Mucosa of rectum (tissue), 2 donors: ENCODE data around the gene IMPA2.
"Not testable (repeated sequence)": the region's sequence is repeated elsewhere in the genome, so short reads cannot be mapped to it uniquely, and the experiment has no call there.

Experiments
- H3K27ac ChIP-seq, 2 donors: one replicate each; pipeline ENCODE4 v1.7.0; 2013; ENCODE audit warnings: inconsistent platforms in 2 of 2, low read depth in 2 of 2, low read length in 2 of 2
- H3K27me3 ChIP-seq, 2 donors: one replicate each; pipeline ENCODE4 v1.7.0; 2013; ENCODE audit warnings: low read length in 2 of 2; ENCODE audit not compliant: control insufficient read depth in 2 of 2, insufficient read depth in 2 of 2
- H3K36me3 ChIP-seq, 2 donors: one replicate each; pipeline ENCODE4 v1.7.0; 2013; ENCODE audit warnings: low read length in 2 of 2; ENCODE audit not compliant: control insufficient read depth in 2 of 2, insufficient read depth in 2 of 2
- H3K4me1 ChIP-seq, 2 donors: one replicate each; pipeline ENCODE4 v1.7.0; 2013; ENCODE audit warnings: low read length in 2 of 2, mild to moderate bottlenecking in 1 of 2; ENCODE audit not compliant: control insufficient read depth in 2 of 2, insufficient read depth in 2 of 2
- H3K4me3 ChIP-seq, 2 donors: one replicate each; pipeline ENCODE4 v1.7.0; 2013; ENCODE audit warnings: low read length in 2 of 2
- H3K9ac ChIP-seq, 2 donors: one replicate each; pipeline ENCODE4 v1.7.0; 2013; ENCODE audit warnings: low read length in 2 of 2, low read depth in 1 of 2, mild to moderate bottlenecking in 1 of 2
- H3K9me3 ChIP-seq, 2 donors: one replicate each; pipeline ENCODE4 v1.7.0; 2013; ENCODE audit warnings: low read length in 2 of 2; ENCODE audit not compliant: control insufficient read depth in 2 of 2
- donor health status: healthy.
- donor health status: Normal muscosa, but diverticular disease.

The IMPA2 gene

GRCh38 chr18:11960743-11961380 lies 20.4 kb upstream of the IMPA2 start:
- Histone ChIP-seq H3K27me3 (no peaks in the 10 kb centered on the region), H3K9ac (no peak overlapping the region), H3K9me3 (peaks cover 4 to 7% of the 10 kb centered on the region in 2 donors), H3K4me3 (no peak overlapping the region), H3K36me3 (no peaks in the 10 kb centered on the region), H3K27ac (no peak overlapping the region), H3K4me1 (no peaks in the 10 kb centered on the region)

- H3K9me3 ChIP-seq = peaks cover 1 to 2% of the 10 kb centered on the region in 2 donors
- H3K27me3 ChIP-seq = no peaks in the 10 kb centered on the region
- no peak overlapping the region for H3K27ac ChIP-seq
- H3K9ac ChIP-seq = no peak overlapping the region
- H3K4me1 ChIP-seq = no peaks in the 10 kb centered on the region
- H3K36me3 ChIP-seq = no peaks in the 10 kb centered on the region
- no peak overlapping the region for H3K4me3 ChIP-seq
These were observed 18.7 kb upstream of the IMPA2 start for GRCh38 chr18:11962597-11962996.

GRCh38 chr18:11963991-11964484 lies 17.3 kb upstream of the IMPA2 start:
- no peaks in the 10 kb centered on the region for H3K27me3 ChIP-seq
- H3K4me3 ChIP-seq = no peak overlapping the region
- no peaks in the 10 kb centered on the region for H3K36me3 ChIP-seq
- H3K4me1 ChIP-seq = no peaks in the 10 kb centered on the region
- no peak overlapping the region for H3K9ac ChIP-seq
- no peaks in the 10 kb centered on the region for H3K9me3 ChIP-seq
- no peak overlapping the region for H3K27ac ChIP-seq

GRCh38 chr18:11969904-11970835 lies 11.1 kb upstream of the IMPA2 start:
- Histone ChIP-seq H3K36me3 (no peaks in the 10 kb centered on the region), H3K4me3 (no peak overlapping the region), H3K27ac (no peak overlapping the region), H3K9me3 (no peaks in the 10 kb centered on the region), H3K4me1 (no peaks in the 10 kb centered on the region), H3K9ac (no peak overlapping the region), H3K27me3 (no peaks in the 10 kb centered on the region)

- H3K4me3 ChIP-seq, H3K4me1 ChIP-seq, H3K9me3 ChIP-seq, H3K9ac ChIP-seq, H3K27ac ChIP-seq, H3K27me3 ChIP-seq, H3K36me3 ChIP-seq: not testable (repeated sequence)
These were observed 10.5 kb upstream of the IMPA2 start for GRCh38 chr18:11970836-11971226.

GRCh38 chr18:11972371-11973174 lies 8.7 kb upstream of the IMPA2 start:
- H3K4me3 ChIP-seq = no peak overlapping the region
- peaks cover 0 to 2% of the 10 kb centered on the region in 2 donors for H3K4me1 ChIP-seq
- no peaks in the 10 kb centered on the region for H3K27me3 ChIP-seq
- no peak overlapping the region for H3K9ac ChIP-seq
- H3K9me3 ChIP-seq = no peaks in the 10 kb centered on the region
- no peaks in the 10 kb centered on the region for H3K36me3 ChIP-seq
- H3K27ac ChIP-seq = no peak overlapping the region

GRCh38 chr18:11974741-11975325 lies 6.5 kb upstream of the IMPA2 start:
- Histone ChIP-seq H3K9ac (no peak overlapping the region), H3K4me1 (peaks cover 2 to 4% of the 10 kb centered on the region in 2 donors), H3K27me3 (no peaks in the 10 kb centered on the region), H3K36me3 (no peaks in the 10 kb centered on the region), H3K27ac (no peak overlapping the region), H3K4me3 (no peak overlapping the region), H3K9me3 (no peaks in the 10 kb centered on the region)

- Histone ChIP-seq H3K4me3 (no peak overlapping the region), H3K9me3 (no peaks in the 10 kb centered on the region), H3K27me3 (no peaks in the 10 kb centered on the region), H3K4me1 (peaks cover 3 to 11% of the 10 kb centered on the region in 2 donors), H3K27ac (no peak overlapping the region), H3K9ac (no peak overlapping the region), H3K36me3 (no peaks in the 10 kb centered on the region)
These were observed 5.6 kb upstream of the IMPA2 start for GRCh38 chr18:11975723-11976122.

- Histone ChIP-seq H3K9me3 (no peaks in the 10 kb centered on the region), H3K9ac (no peak overlapping the region), H3K4me1 (peaks cover 3 to 11% of the 10 kb centered on the region in 2 donors), H3K36me3 (no peaks in the 10 kb centered on the region), H3K27me3 (no peaks in the 10 kb centered on the region), H3K4me3 (no peak overlapping the region), H3K27ac (no peak overlapping the region)
These were observed 4.8 kb upstream of the IMPA2 start for GRCh38 chr18:11976315-11977152.
